ENCODE data around the gene FHOD3.

GRCh38 chr18:36812678-36813077 lies 515.2 kb downstream of the FHOD3 start:
- TF ChIP-seq CTCF (IDR thresholded peaks at IDR 0.05; ENCODE audit: control extremely low read depth in 1 of 3, insufficient read depth in 1 of 3, low read depth in 1 of 3, low read length in 3 of 3) (no peak), YY1 (IDR thresholded peaks at IDR 0.05; ENCODE audit: low read depth, low read length) (no peak), POLR2AphosphoS5 (IDR thresholded peaks at IDR 0.05; ENCODE audit: low read depth, low read length) (no peak), POLR2A (IDR thresholded peaks at IDR 0.05; ENCODE audit: control extremely low read depth in 1 of 2, low read depth in 2 of 2, low read length in 2 of 2) (no peak), NRF1 (IDR thresholded peaks at IDR 0.05; ENCODE audit: low read depth, low read length) (no peak), ZNF274 (IDR thresholded peaks at IDR 0.05; ENCODE audit: borderline replicate concordance, extremely low read depth, low read length) (no peak), SUZ12 (IDR thresholded peaks at IDR 0.05; ENCODE audit: low read length) (no peak), TEAD4 (IDR thresholded peaks at IDR 0.05; ENCODE audit: low read depth, low read length) (no peak), RAD21 (IDR thresholded peaks at IDR 0.05 in 1 of 2, conservative IDR thresholded peaks at IDR 0.05 in 1 of 2; ENCODE audit: low read depth in 2 of 2, low read length in 2 of 2) (no peak)
